SK-N-SH (cell line): ENCODE measurements around the gene ZDHHC14. TPM values are rescaled to one million over a fixed set of nuclear protein-coding genes. Genes with fewer than 3 reads are reported as not detected.

Experiments
- CTCF ChIA-PET: fragments of 300-600, 350-600 bp; formaldehyde crosslinking; extraction: SDS; loops from one replicate; lab custom pipeline; 2021; lab: Yijun Ruan, JAX
- POLR2A ChIA-PET: fragments of 350-600 bp; sonication (Branson Sonifier 250); formaldehyde crosslinking; extraction: SDS; loops from one replicate; lab custom pipeline; 2020; ENCODE audit warnings: antibody characterized with exemption, inconsistent platforms; lab: Yijun Ruan, JAX
- DNase-seq: peaks from one replicate; pipeline ENCODE4 v3.0.0; 2012
- H2AFZ ChIP-seq: fragments of 200-600 bp; sonication (generic); 2 replicates; pipeline ENCODE4 v1.8.1; 2016; ENCODE audit warnings: antibody characterized with exemption, mild to moderate bottlenecking, low read depth
- H3F3A ChIP-seq: fragments of 200-600 bp; sonication (generic); replicated peaks from 2 replicates; pipeline ENCODE3; 2016; ENCODE audit warnings: antibody characterized with exemption, mild to moderate bottlenecking; ENCODE audit not compliant: insufficient read depth
- H3K27ac ChIP-seq, 2 experiments: fragments of 200-500 bp in 1 of 2; fragments of 200-600 bp in 1 of 2; sonication (Bioruptor generic) in 1 of 2; sonication (generic), shearing (Covaris generic) in 1 of 2; 2 replicates each; pipeline versions ENCODE4 v1.5.1 to v1.6.1; 2014 to 2016; ENCODE audit warnings: low read depth in 2 of 2, inconsistent platforms in 1 of 2, low read length in 1 of 2, mild to moderate bottlenecking in 1 of 2, mixed read lengths in 1 of 2
- H3K27me3 ChIP-seq: fragments of 200-600 bp; sonication (generic), shearing (Covaris generic); 2 replicates; pipeline ENCODE4 v1.6.1; 2016; ENCODE audit warnings: mixed run types; ENCODE audit not compliant: insufficient read depth
- H3K36me3 ChIP-seq, 2 experiments: fragments of 200-500 bp in 1 of 2; fragments of 200-600 bp in 1 of 2; sonication (Bioruptor generic) in 1 of 2; sonication (generic) in 1 of 2; replicated peaks in 1 of 2; 2 replicates each; pipeline versions ENCODE3 to v1.5.1; 2014 to 2016; ENCODE audit warnings: low read length in 1 of 2, mild to moderate bottlenecking in 1 of 2; ENCODE audit not compliant: insufficient read depth in 2 of 2, control insufficient read depth in 1 of 2
- H3K4me1 ChIP-seq, 2 experiments: fragments of 200-500 bp in 1 of 2; fragments of 200-600 bp in 1 of 2; sonication (Bioruptor generic) in 1 of 2; sonication (generic), shearing (Covaris generic) in 1 of 2; 2 replicates each; pipeline versions ENCODE4 v1.5.1 to v1.6.1; 2014 to 2016; ENCODE audit warnings: low read depth in 1 of 2, low read length in 1 of 2, mixed run types in 1 of 2; ENCODE audit not compliant: insufficient read depth in 2 of 2, control insufficient read depth in 1 of 2
- H3K4me2 ChIP-seq: fragments of 200-600 bp; sonication (generic), shearing (Covaris generic); 2 replicates; pipeline ENCODE4 v1.6.1; 2017; ENCODE audit warnings: mixed run types
- H3K4me3 ChIP-seq, 2 experiments: fragments of 200-500 bp in 1 of 2; fragments of 200-600 bp in 1 of 2; sonication (Bioruptor generic) in 1 of 2; sonication (generic), shearing (Covaris generic) in 1 of 2; 2 replicates each; pipeline versions ENCODE4 v1.5.1 to v1.8.1; 2014 to 2016; ENCODE audit warnings: low read depth in 2 of 2, inconsistent platforms in 1 of 2, low read length in 1 of 2, mild to moderate bottlenecking in 1 of 2, mixed read lengths in 1 of 2, moderate library complexity in 1 of 2
- H3K79me2 ChIP-seq: fragments of 200-600 bp; sonication (generic); 2 replicates; pipeline ENCODE4 v1.8.1; 2017; ENCODE audit warnings: mild to moderate bottlenecking; ENCODE audit not compliant: insufficient read depth
- H3K9ac ChIP-seq: fragments of 200-600 bp; sonication (generic); 2 replicates; pipeline ENCODE4 v1.6.1; 2017; ENCODE audit warnings: mixed run types
- H3K9me2 ChIP-seq: fragments of 200-600 bp; sonication (generic); 2 replicates; pipeline ENCODE4 v1.6.1; 2017; ENCODE audit warnings: mixed run types
- H3K9me3 ChIP-seq: fragments of 200-600 bp; sonication (generic); 2 replicates; pipeline ENCODE4 v1.6.1; 2017; ENCODE audit warnings: mixed run types, mild to moderate bottlenecking, moderate library complexity
- H4K20me1 ChIP-seq: fragments of 200-600 bp; sonication (generic); 2 replicates; pipeline ENCODE4 v1.6.1; 2017; ENCODE audit warnings: mild to moderate bottlenecking, mixed run types; ENCODE audit not compliant: insufficient read depth
- CHD2 ChIP-seq: fragments of 150-350 bp; IDR thresholded peaks from 2 replicates; pipeline ENCODE4 v1.6.1; 2018; ENCODE audit warnings: low read length; ENCODE audit not compliant: partially characterized antibody
- CTCF ChIP-seq: fragments of 200-600 bp; sonication (generic); IDR thresholded peaks from 2 replicates; pipeline ENCODE4 v1.6.1; 2017; ENCODE audit warnings: antibody characterized with exemption, mild to moderate bottlenecking, moderate library complexity
- FOXJ3 ChIP-seq: sonication (generic); formaldehyde crosslinking; IDR thresholded peaks from 2 replicates; pipeline ENCODE4 v1.5.1; 2020; ENCODE audit warnings: mild to moderate bottlenecking, missing genetic modification reagents
- FOXM1 ChIP-seq: IDR thresholded peaks from 2 replicates; pipeline ENCODE4 v1.4.0; 2012; ENCODE audit warnings: low read depth, mild to moderate bottlenecking
- GABPA ChIP-seq: IDR thresholded peaks from 2 replicates; pipeline ENCODE4 v1.4.0; 2012; ENCODE audit warnings: low read depth, mild to moderate bottlenecking
- GATA2 ChIP-seq: sonication (generic); formaldehyde crosslinking; IDR thresholded peaks from 2 replicates; pipeline ENCODE4 v1.5.0; 2020; ENCODE audit warnings: mild to moderate bottlenecking, missing genetic modification reagents
- IRF3 ChIP-seq: fragments of 150-350 bp; IDR thresholded peaks from 2 replicates; pipeline ENCODE4 v1.6.1; 2016; ENCODE audit warnings: mild to moderate bottlenecking, low read depth, low read length
- MAX ChIP-seq: IDR thresholded peaks from 2 replicates; pipeline ENCODE4 v1.4.0; 2012; ENCODE audit warnings: low read depth
- MXI1 ChIP-seq: IDR thresholded peaks from 2 replicates; pipeline ENCODE4 v1.6.1; 2012; ENCODE audit warnings: mild to moderate bottlenecking, low read depth, low read length, improper control_type of control experiment
- NFIC ChIP-seq: IDR thresholded peaks from 2 replicates; pipeline ENCODE4 v1.4.0; 2012; ENCODE audit warnings: borderline replicate concordance
- NRF1 ChIP-seq: IDR thresholded peaks from 2 replicates; pipeline ENCODE4 v1.6.1; 2012; ENCODE audit warnings: low read depth, mild to moderate bottlenecking, low read length
- RAD21 ChIP-seq: IDR thresholded peaks from 2 replicates; pipeline ENCODE4 v1.6.1; 2012; ENCODE audit warnings: mild to moderate bottlenecking, low read length
- RCOR1 ChIP-seq: fragments of 150-350 bp; IDR thresholded peaks from 2 replicates; pipeline ENCODE4 v1.6.1; 2017; ENCODE audit warnings: antibody characterized with exemption, low read length
- SIN3A ChIP-seq: IDR thresholded peaks from 2 replicates; pipeline ENCODE4 v1.6.1; 2012; ENCODE audit warnings: low read depth, mild to moderate bottlenecking, low read length, moderate library complexity, borderline replicate concordance
- SMC3 ChIP-seq: IDR thresholded peaks from 2 replicates; pipeline ENCODE4 v1.6.1; 2012; ENCODE audit warnings: low read depth, low read length, improper control_type of control experiment
- TAF1 ChIP-seq: IDR thresholded peaks from 2 replicates; pipeline ENCODE4 v1.6.1; 2012; ENCODE audit warnings: low read depth, mild to moderate bottlenecking, low read length, moderate library complexity, borderline replicate concordance
- TCF12 ChIP-seq: IDR thresholded peaks from 2 replicates; pipeline ENCODE4 v1.4.0; 2012
- USF1 ChIP-seq: IDR thresholded peaks from 2 replicates; pipeline ENCODE4 v1.4.0; 2012; ENCODE audit warnings: low read depth, borderline replicate concordance
- USF2 ChIP-seq: fragments of 150-350 bp; IDR thresholded peaks from 2 replicates; pipeline ENCODE4 v1.6.1; 2017; ENCODE audit warnings: antibody characterized with exemption, low read length, low read depth, borderline replicate concordance
- ZBTB33 ChIP-seq: IDR thresholded peaks from 2 replicates; pipeline ENCODE4 v1.4.0; 2012; ENCODE audit warnings: low read depth, borderline replicate concordance
- WGBS: methylation state at CpG from one replicate; pipeline ENCODE4 v1.1.6; 2017; ENCODE audit warnings: low lambda C conversion rate; 5-methylcytosine and 5-hydroxymethylcytosine counted together
- polyA plus RNA-seq, 3 experiments: library from polyadenylated mRNA; depleted of rRNA; stranded (reverse); fragments of >200 nt; gene quantifications; 2 replicates each; pipeline ENCODE4 v1.2.3, GENCODE V29; 2012

Gene ZDHHC14
- polyA plus RNA-seq, 1 of the 3 experiments (the other 2 are of a cell fraction): 5.4 TPM

GRCh38 chr6:157568702-157569101, 187.7 kb downstream of the ZDHHC14 start:
- Histone ChIP-seq H3K4me2 (no peak overlapping the region), H3K27me3 (no peaks in the 10 kb centered on the region), H3K9me2 (no peaks in the 10 kb centered on the region), H3K36me3 (no peaks in the 10 kb centered on the region), H3K27ac (no peak overlapping the region), H2AFZ (no peak overlapping the region), H3K9ac (no peak overlapping the region), H3K4me3 (no peak overlapping the region), H3K79me2 (no peaks in the 10 kb centered on the region), H3K9me3 (no peaks in the 10 kb centered on the region), H3K4me1 (peaks cover 0 to 2% of the 10 kb centered on the region in 2 experiments; a peak in 2 of 4 replicates), H3F3A (no peaks in the 10 kb centered on the region), H4K20me1 (no peaks in the 10 kb centered on the region)
- no peak for TF ChIP-seq RAD21
- TF ChIP-seq FOXJ3 (CRISPR knock-in tag): no peak
- TF ChIP-seq IRF3: no peak
- TF ChIP-seq TAF1: no peak
- no peak for TF ChIP-seq USF1
- no peak for TF ChIP-seq CTCF
- no peak for TF ChIP-seq NFIC
- no peak for TF ChIP-seq USF2
- TF ChIP-seq FOXM1: no peak
- TF ChIP-seq GATA2 (CRISPR knock-in tag): no peak
- no peak for TF ChIP-seq RCOR1
- TF ChIP-seq CHD2: no peak
- TF ChIP-seq SMC3: no peak
- no peak for TF ChIP-seq MAX
- TF ChIP-seq ZBTB33: no peak
- TF ChIP-seq SIN3A: no peak
- no peak for TF ChIP-seq MXI1
- no peak for TF ChIP-seq TCF12
- TF ChIP-seq GABPA: no peak
- no peak for TF ChIP-seq NRF1
- 82% methylated on average over 1 of the region's 1 CpG for WGBS
- ChIA-PET POLR2A (no interaction called here), CTCF (no interaction called here)
- DNase-seq: no peak
